ENCODE results near the gene THAP10. TPM values are rescaled to one million over a fixed set of nuclear protein-coding genes. Genes with fewer than 3 reads are reported as not detected.

Gene THAP10
- total RNA-seq, 1 donor from 2014 or later = 1.7 TPM

DNA sequence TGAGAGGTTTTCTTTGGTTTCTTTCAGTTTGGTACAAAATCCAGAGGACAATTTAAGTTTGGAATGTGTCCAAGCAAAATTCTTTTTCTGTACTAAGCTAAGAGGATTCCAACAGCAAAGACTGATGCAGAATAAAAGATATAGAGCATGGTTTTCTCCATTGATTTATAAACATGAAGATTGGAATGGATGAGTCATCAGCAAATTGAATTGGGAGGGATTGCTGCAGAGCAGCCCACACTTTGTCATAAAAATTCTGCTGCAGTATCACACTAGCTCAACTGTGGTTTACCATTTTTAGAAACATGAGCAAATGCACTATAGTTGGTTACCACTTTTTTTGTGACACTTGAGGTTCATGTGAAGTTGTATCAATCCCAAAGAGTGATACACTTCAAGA lies 22.2 kb downstream of the THAP10 start:
- Mint-ChIP-seq H3K36me3 (ENCODE audit: unreplicated experiment) (peaks cover 4% of the 10 kb centered on the region), H3K9me3 (ENCODE audit: unreplicated experiment) (no peaks in the 10 kb centered on the region), H3K27ac (ENCODE audit: unreplicated experiment) (peak overlapping the region; percentile 72), H3K27me3 (ENCODE audit: unreplicated experiment) (no peaks in the 10 kb centered on the region), H3K4me1 (ENCODE audit: unreplicated experiment) (peaks cover 56% of the 10 kb centered on the region), H3K4me3 (ENCODE audit: unreplicated experiment) (no peak overlapping the region)
- DNase-seq (ENCODE audit: extremely low spot score, unreplicated experiment) = no peak
- TF ChIP-seq, protein P1, sequence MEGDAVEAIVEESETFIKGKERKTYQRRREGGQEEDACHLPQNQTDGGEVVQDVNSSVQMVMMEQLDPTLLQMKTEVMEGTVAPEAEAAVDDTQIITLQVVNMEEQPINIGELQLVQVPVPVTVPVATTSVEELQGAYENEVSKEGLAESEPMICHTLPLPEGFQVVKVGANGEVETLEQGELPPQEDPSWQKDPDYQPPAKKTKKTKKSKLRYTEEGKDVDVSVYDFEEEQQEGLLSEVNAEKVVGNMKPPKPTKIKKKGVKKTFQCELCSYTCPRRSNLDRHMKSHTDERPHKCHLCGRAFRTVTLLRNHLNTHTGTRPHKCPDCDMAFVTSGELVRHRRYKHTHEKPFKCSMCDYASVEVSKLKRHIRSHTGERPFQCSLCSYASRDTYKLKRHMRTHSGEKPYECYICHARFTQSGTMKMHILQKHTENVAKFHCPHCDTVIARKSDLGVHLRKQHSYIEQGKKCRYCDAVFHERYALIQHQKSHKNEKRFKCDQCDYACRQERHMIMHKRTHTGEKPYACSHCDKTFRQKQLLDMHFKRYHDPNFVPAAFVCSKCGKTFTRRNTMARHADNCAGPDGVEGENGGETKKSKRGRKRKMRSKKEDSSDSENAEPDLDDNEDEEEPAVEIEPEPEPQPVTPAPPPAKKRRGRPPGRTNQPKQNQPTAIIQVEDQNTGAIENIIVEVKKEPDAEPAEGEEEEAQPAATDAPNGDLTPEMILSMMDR (IDR thresholded peaks at IDR 0.05) = no peak

DNA sequence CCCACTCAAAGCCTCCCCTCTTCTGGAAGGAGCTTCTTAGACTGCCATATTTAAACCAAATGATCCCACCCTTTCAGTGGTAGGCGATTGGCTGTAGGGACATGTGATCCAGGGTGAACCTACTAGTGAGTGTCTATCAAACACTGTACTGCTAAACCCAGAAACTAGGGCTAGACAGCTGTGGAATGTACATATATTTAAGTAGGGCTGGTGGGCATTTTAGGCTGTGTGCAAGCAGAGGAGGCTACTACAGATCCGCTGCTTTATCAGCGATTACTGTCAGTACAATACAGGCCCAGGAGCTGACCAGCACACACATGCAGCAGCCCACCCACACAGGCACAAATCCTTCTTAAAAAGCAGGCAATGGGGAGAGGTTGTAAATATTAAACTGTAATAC lies 22.9 kb downstream of the THAP10 start:
- peaks cover 52% of the 10 kb centered on the region for H3K4me1 Mint-ChIP-seq (ENCODE audit: unreplicated experiment)
- no peak for DNase-seq (ENCODE audit: extremely low spot score, unreplicated experiment)
- no peak overlapping the region for H3K4me3 Mint-ChIP-seq (ENCODE audit: unreplicated experiment)
- peaks cover 2% of the 10 kb centered on the region for H3K36me3 Mint-ChIP-seq (ENCODE audit: unreplicated experiment)
- no peaks in the 10 kb centered on the region for H3K27me3 Mint-ChIP-seq (ENCODE audit: unreplicated experiment)
- peak overlapping the region; percentile 72 for H3K27ac Mint-ChIP-seq (ENCODE audit: unreplicated experiment)
- H3K9me3 Mint-ChIP-seq (ENCODE audit: unreplicated experiment) = no peaks in the 10 kb centered on the region
- TF ChIP-seq, protein P1 (IDR thresholded peaks at IDR 0.05) = no peak

DNA sequence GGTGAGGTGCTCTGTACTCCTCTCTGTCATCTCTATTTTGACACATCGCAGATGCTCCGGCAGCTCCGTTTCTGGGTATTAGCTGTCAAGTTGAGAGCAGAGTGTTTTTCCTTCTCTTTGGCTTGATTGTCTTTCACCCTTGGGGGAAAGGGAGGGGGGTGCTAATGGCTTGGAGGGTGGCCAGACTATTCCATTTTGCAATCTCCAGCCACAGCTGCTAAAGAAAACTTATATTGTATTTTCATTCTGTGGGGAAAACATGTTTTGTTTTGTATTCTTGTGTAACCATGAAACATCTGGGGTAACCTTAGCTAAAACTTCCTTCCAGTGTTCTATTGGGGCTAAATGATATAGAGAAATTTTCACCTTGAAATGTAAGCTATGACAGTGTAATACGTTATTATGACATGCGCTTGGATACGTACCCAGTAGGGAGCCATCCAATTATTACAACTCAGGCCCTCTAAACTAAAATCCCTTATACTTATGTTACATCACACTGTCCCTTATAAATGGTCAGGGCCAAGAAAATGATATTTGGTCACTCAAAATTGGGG lies 24.2 kb downstream of the THAP10 start:
- TF ChIP-seq, protein P1 (IDR thresholded peaks at IDR 0.05) = no peak
- Mint-ChIP-seq H3K36me3 (ENCODE audit: unreplicated experiment) (no peaks in the 10 kb centered on the region), H3K4me3 (ENCODE audit: unreplicated experiment) (peak overlapping the region; percentile 41), H3K27ac (ENCODE audit: unreplicated experiment) (peak overlapping the region; percentile 92), H3K4me1 (ENCODE audit: unreplicated experiment) (peaks cover 60% of the 10 kb centered on the region), H3K9me3 (ENCODE audit: unreplicated experiment) (no peaks in the 10 kb centered on the region), H3K27me3 (ENCODE audit: unreplicated experiment) (no peaks in the 10 kb centered on the region)
- no peak for DNase-seq (ENCODE audit: extremely low spot score, unreplicated experiment)

DNA sequence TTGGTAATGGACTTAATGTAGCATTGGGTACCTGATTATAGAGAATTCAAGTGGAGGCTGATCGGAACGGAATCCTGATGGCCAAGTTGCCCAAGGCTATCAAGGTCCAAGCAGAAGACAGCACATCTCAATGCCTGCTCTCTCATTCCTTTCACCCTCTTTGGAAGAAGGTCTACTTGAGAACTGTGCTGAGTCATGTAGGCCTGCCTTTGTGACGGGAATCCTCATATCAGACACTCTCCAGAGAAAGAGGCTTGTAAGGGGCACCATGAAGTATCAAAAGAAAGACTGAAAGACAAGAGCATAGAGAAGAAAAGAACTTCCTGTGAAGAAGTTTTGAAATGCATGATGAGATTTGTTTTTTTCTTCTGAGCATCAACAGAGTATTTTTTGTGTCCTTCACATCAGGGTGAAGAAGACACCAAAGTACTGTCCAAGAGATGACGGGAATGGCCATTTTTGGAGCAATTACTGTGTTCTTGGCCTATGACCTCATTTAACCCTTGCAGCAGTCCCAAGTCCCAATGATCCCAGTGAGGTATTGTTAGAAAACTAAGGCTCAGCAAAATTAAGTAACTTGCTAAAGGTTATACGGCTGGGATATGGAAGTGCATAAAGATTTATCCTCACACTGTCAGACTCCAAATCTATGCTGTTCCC lies 25.1 kb downstream of the THAP10 start:
- no peaks in the 10 kb centered on the region for H3K27me3 Mint-ChIP-seq (ENCODE audit: unreplicated experiment)
- no peak overlapping the region for H3K4me3 Mint-ChIP-seq (ENCODE audit: unreplicated experiment)
- peak overlapping the region; percentile 92 for H3K27ac Mint-ChIP-seq (ENCODE audit: unreplicated experiment)
- TF ChIP-seq, protein P1 (IDR thresholded peaks at IDR 0.05) = no peak
- no peak for DNase-seq (ENCODE audit: extremely low spot score, unreplicated experiment)
- no peaks in the 10 kb centered on the region for H3K9me3 Mint-ChIP-seq (ENCODE audit: unreplicated experiment)
- no peaks in the 10 kb centered on the region for H3K36me3 Mint-ChIP-seq (ENCODE audit: unreplicated experiment)
- peaks cover 65% of the 10 kb centered on the region for H3K4me1 Mint-ChIP-seq (ENCODE audit: unreplicated experiment)

DNA sequence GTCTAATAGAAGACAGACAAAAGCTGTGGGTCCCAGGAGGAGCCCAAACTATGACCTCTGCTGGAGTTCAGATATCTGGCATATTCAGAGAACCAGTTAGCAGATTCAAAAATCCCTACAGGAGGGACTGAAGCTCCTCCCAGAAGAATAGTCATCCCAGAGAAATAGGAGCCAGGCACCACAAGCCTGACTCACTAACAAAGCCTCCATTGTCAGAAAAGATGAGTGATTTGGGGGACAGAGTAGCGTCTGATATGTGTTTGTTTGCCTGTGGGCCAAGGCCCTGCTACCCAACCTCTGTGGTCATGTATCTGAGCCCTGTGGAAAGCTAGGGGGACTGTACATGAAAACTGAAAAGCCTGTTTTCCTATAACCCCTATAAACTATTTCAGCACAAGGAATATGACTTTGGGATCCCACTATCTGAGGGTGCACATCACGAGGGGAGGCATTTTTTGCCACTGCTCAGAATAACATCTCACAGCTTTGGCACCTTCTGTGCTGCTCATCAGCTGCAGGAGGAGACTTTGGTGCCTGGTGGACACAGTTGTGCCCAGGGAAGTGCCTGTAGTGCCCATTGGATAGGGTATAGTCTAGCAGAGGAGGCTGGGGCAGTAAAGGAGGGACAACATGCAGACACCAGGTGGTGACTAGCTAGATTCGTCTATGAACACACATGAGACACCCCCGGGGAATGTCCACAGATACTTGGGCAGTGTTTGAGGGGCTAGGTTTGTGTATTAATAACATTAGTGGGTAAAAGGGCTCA lies 28.6 kb downstream of the THAP10 start:
- Mint-ChIP-seq H3K36me3 (ENCODE audit: unreplicated experiment) (no peaks in the 10 kb centered on the region), H3K27ac (ENCODE audit: unreplicated experiment) (peak overlapping the region; percentile 91), H3K9me3 (ENCODE audit: unreplicated experiment) (no peaks in the 10 kb centered on the region), H3K4me1 (ENCODE audit: unreplicated experiment) (peaks cover 46% of the 10 kb centered on the region), H3K27me3 (ENCODE audit: unreplicated experiment) (no peaks in the 10 kb centered on the region), H3K4me3 (ENCODE audit: unreplicated experiment) (no peak overlapping the region)
- TF ChIP-seq, protein P1 (IDR thresholded peaks at IDR 0.05) = no peak
- DNase-seq (ENCODE audit: extremely low spot score, unreplicated experiment) = no peak
